Measurements from ENCODE around the gene DDAH2.

DDAH2 gene

GRCh38 chr6:31729979-31730630, 1.0 kb upstream of the DDAH2 start:
- DNase-seq = peak; percentile 53

DNA sequence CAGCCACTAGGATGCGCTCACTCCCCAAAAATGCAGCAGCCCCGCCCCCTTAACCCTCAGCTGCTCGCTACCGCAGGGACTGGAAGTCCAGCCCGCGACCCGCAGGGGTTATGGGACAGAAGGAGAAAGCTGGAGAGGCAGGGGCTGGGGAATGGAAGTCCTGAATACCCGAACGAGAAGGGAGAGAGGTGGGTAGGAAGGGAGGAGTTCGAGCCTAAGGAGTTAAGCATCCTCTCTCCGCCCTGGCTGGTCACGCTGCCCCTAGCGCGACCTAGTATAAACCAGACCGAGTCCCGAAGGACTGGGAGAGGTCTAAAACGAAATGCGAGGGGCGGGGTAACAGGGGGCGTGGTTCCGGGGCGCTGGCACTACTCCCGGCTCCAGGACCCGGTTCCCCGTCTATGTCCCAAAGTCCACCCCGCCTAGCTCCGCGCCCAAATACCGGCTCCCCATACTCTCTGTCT, 448 bp upstream of the DDAH2 start:
- DNase-seq = peak; percentile 77

GRCh38 chr6:31727717-31728671, 1.1 kb downstream of the DDAH2 start:
- no peak for DNase-seq

GRCh38 chr6:31727034-31727716, 1.9 kb downstream of the DDAH2 start:
- DNase-seq = no peak

GRCh38 chr6:31725502-31726350, 3.4 kb downstream of the DDAH2 start:
- DNase-seq = no peak

DNA sequence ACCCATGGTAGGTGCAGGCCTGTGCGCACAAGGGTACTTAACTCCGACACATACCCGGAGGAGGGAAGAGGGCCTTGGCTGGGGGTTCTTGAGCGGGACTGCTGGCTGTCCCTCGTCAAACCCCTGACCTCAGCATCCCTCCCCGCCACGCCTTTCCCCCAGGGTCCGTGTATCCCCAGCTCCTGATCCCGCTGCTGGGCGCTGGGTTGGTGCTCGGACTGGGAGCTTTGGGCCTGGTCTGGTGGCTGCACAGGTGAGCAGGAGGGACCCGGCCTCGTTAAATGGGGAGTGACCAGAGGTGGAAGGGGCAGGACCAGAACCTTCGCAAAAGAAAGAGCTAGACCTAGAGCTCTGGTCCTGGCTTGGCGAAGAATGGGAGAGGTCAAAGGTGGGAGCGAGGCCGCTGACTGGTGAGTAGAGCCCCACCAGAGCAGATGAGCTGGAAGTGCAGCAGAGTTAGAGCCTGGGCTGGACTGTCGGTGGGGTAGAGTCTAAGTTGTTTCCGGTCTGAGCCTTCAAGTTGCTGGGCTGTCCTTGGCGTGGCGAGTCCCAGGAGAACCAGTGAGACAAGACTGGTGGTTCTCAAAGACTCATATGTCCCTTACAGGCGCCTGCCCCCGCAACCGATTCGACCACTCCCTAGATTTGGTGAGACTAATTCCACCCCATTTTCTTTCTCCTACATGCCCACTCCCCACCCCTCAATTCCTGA, 5.0 kb downstream of the DDAH2 start:
- no peak for DNase-seq

DNA sequence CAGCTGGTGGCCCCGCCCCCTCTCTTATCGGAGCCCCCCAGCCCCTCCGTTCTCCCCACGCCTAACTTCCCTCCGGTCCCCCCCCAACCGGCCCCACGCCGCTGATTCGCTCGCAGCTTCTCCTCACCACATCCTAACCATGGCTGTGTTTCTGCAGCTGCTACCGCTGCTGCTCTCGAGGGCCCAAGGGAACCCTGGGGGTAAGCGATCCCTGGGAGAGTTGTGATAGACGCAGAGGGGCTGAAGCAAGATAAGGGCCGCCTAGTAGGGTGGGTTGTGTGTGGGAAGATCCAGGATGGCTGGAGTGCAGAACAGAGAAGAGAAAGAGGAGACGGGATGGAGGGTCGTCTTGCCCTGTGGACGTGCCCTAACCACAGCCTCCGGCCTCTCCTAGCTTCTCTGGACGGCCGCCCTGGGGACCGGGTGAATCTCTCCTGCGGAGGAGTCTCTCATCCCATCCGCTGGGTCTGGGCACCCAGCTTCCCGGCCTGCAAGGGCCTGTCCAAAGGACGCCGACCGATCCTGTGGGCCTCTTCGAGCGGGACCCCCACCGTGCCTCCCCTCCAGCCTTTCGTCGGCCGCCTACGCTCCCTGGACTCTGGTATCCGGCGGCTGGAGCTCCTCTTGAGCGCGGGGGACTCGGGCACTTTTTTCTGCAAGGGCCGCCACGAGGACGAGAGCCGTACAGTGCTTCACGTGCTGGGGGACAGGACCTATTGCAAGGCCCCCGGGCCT, 5.7 kb downstream of the DDAH2 start, which contains the start of gene MPIG6B:
TSS of gene MPIG6B (plus strand) at position 129 of the 735 bp plus-strand sequence. CDS start at position 140, 11 bp downstream.
- no peak for DNase-seq

DNA sequence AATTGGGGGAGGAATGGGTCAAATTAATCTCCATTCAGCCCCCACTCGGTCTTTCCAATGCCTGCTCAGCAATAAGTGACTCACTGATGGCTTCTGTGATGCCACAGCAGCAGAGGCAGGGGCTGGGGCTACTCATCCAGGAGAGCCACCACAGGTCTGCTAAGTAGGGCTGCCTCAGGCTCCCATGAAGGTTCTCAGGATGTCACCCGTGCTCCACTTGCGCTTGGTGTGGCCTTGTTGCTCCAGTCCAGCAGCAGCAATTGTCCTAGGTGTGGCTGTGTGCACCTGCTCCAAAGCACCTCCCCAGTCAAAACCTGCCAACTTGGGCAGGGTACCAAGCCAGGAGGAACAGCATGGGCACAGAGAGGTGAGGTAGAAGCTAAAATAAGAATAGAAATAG, 6.9 kb downstream of the DDAH2 start:
- no peak for DNase-seq

DNA sequence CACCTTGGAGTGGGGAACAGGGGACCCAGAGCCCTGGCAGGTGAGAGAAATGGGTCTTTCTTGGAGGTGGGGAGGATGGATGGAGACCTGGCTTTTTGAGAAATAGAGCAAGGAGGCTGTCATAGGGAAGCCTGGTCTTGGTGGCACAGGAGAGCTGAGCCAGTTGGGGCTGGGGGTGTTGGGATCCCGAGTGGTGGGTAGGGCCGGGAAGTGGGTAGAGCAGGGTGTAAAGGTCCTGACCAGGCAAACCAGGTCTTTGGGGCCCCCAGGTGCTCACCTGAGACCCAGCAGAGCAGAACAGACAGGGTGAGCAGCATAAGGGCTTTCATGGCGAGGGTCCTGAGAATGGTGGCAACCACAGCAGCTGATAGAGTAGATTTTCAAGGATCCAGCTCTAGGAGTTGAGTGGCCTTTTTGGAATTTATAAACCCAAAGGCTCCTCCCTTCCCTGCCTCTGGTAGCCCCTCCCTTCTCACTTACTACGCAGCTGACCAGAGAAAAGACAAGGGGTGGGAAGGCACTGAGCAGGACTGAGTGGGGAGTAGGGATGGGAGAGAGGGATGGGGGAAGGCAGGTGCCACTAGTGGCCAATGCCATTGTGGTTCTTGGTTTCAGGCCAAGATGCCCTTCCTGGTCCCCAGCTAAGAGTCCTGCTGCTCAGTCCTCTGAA, 7.6 kb downstream of the DDAH2 start, which contains the start of gene LY6G6C:
TSS of gene LY6G6C (minus strand) at position 396 of the 670 bp plus-strand sequence. CDS start at position 329, 67 bp downstream.
- no peak for DNase-seq

GRCh38 chr6:31720196-31720770, 8.8 kb downstream of the DDAH2 start:
- no peak for DNase-seq

DNA sequence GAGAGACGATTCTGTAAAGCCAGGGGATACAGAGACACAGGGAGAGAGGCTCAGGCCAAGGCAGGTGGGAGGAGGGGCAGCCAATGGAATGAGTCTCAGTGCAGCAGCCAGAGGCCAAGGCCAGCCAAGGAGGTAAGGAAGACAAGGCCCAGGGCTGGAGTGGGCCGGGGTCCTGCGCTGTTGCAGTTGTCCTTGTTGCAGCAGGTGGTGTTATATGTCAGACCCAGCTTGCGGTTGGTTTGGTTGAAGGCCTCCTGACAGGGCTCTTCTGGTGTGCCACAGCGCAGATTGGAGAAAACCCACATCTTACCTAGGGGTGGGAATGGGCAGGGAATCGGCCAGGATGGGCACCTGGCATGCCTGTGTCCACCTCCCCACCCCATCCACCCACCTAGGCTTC, 10.1 kb downstream of the DDAH2 start:
- DNase-seq = no peak

- no peak for DNase-seq
These were observed 10.8 kb downstream of the DDAH2 start for GRCh38 chr6:31718265-31718664.

DNA sequence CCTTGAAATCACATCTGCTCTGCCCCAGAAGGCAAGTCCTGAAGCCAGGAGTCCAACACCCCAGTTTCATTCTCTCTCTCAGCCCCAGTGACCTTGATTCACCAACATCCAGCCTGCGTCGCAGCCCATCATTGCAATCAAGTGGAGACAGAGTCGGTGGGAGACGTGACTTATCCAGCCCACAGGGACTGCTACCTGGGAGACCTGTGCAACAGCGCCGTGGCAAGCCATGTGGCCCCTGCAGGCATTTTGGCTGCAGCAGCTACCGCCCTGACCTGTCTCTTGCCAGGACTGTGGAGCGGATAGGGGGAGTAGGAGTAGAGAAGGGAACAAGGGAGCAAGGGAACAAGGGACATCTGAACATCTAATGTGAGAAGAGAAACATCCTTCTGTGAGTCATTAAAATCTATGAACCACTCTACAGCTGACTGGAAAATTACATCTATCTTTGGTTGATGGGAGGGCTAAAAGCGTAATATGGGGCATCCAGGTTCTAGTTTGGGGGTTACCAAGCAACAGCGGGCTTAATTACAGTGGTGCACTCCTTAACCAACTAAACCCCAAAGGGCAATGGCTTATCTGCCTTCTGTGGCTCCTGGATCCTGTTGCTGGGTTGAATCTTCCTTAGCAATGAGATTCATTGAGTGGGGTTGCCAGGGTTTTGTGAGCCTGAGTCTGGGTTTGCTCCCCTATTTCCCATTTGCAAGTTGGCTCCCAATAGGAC, 11.4 kb downstream of the DDAH2 start:
- no peak for DNase-seq

GRCh38 chr6:31715022-31715958, 13.8 kb downstream of the DDAH2 start, which contains the start of gene LY6G6D:
Gene LY6G6D, plus strand, starts transcription at chr6:31715348. Its CDS starts 8 bp downstream, at chr6:31715356.
- no peak for DNase-seq

DNA sequence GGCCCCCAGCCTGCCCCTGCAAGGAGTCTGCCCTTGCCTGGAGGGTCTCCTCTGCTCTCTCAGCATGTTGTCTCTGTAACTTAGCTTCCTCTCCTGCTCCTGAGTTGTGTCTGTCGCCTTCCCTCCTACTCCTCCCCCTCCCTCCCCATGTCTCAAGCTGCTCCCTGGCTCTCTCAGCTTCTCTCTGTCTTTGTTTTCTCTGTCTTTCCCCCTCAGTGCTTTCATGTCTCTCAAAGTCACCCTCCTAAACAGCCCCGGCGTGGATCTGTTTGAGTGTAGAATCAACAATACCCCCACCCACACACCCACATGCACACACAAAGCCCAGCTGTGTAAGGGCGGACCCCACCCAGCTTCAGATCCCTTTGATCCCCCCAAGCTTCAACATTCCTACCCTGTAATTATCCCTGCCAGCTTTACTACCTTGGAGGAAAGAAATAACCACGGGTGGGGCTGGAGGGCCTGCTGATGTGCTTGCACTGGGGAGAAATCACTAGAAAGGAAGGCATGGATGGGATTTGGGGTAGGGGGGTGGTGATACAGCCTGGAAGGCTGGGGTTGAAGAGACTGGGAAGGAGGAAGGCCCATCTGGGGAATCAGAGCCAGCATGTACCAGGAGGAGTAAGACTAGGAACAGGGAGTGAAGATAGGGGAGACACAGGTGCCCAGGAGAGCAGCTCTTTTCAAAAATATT, 15.0 kb downstream of the DDAH2 start:
- no peak for DNase-seq

GRCh38 chr6:31713465-31713864, 15.6 kb downstream of the DDAH2 start:
- no peak for DNase-seq

DNA sequence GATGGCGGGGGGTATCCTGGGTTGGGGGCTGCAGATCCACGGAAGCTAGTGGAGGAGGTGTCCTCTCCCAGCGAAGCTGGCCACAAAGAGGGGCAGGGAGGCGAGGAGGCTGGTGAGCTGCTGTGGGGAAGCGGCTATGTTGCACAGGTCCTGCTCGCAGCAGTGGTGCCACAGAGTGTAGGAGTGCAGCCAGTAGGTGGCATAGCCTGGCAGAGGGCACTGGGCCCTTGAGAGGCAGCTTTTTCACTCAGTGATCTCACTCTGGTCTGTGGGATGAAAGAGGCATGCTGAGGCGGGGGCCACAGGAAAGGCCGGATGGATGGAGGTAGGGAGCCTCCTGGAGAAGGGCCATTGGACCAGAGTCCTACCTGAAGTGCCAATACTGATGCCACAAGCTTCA, 16.8 kb downstream of the DDAH2 start:
- no peak for DNase-seq

Measured in activated T-cell treated with anti-CD3 and anti-CD28 coated beads for 4 hours (primary cell).